ENCODE measurements around the gene YBEY.
A peak's percentile ranks its signal among the peaks of the same experiment; 100 is the strongest.

The YBEY gene

DNA sequence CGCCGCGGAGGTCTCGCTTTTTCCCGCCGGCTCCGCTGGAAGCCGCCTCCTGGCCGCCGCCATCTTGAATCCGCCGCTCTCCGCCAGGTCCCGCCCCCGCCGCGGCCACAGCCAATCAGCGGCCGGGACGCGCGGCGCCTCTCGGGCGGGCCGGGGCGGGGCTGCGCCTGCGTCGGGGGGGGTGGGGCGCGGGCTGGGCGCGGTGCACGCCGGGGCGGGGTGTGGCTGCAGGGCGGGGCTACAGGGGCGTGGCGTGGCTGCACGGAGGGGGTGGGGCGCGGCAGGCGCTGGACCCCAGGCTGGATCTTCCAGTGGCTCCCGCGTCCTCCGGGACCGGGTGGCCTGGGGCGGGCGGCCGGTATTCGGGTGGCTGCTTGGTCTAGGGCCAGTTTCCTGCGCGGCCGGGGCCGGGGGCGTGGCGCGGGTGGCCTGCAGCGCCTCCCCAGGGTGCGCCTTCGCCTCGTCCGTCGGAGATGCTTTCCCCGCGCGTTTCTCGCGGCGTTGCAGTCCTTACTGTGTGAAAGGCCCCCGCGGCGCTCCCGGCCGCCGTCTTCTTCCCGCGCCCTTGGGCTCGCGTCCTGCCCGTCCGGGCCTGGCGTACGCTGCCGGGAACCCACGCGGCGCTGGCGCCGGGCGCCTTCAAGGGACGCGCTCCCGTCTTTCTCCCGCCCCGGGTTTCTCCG is 38.4 kb downstream of the YBEY start:
- in situ Hi-C loops (cut with HindIII; ENCODE audit: low sequenced_read_pairs): no loop called here
- peak overlapping the region; percentile 96 for H3K4me3 ChIP-seq (ENCODE audit: low read depth, low read length)
- TF ChIP-seq CTCF (IDR thresholded peaks at IDR 0.05; ENCODE audit: low read depth, low read length): peak; percentile 14
- DNase-seq (ENCODE audit: low read depth, low spot score): peak; percentile 78

- H3K4me3 ChIP-seq (ENCODE audit: low read depth, low read length): peak overlapping the region; percentile 62
- TF ChIP-seq CTCF (IDR thresholded peaks at IDR 0.05; ENCODE audit: low read depth, low read length): peak; percentile 41
- in situ Hi-C loops (cut with HindIII; ENCODE audit: low sequenced_read_pairs): no loop called here
- peak; percentile 51 for DNase-seq (ENCODE audit: low read depth, low spot score)
Observed at GRCh38 chr21:46325073-46325912, 39.2 kb downstream of the YBEY start.

- no peak for TF ChIP-seq CTCF (IDR thresholded peaks at IDR 0.05; ENCODE audit: low read depth, low read length)
- no peak overlapping the region for H3K4me3 ChIP-seq (ENCODE audit: low read depth, low read length)
- in situ Hi-C loops (cut with HindIII; ENCODE audit: low sequenced_read_pairs): no loop called here
Observed at GRCh38 chr21:46326110-46326703, 40.1 kb downstream of the YBEY start.

DNA sequence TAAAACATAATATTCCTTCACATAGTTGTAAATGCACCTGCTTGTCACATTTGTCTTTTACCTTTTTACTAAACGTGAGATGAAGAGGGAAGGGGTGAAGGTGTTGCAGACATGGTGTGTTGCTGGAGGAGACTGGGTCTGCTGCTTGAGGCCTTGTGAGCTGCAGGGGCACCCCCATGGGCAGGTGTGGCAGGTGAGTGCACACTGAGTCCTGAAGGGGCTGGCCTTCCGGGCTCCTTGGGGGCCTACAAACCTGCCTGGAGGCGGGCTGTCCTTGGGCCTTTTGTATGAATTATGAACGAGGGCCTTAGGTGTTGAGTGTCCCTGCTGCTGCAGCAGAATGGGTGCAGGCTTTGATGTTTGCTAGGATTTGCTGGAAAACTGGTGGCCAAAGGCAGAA is 41.6 kb downstream of the YBEY start:
- DNase-seq (ENCODE audit: low read depth, low spot score): no peak
- in situ Hi-C loops (cut with HindIII; ENCODE audit: low sequenced_read_pairs): no loop called here
- TF ChIP-seq CTCF (IDR thresholded peaks at IDR 0.05; ENCODE audit: low read depth, low read length): no peak
- no peak overlapping the region for H3K4me3 ChIP-seq (ENCODE audit: low read depth, low read length)

More at GRCh38 chr21:46326110-46326703, 40.1 kb downstream of the YBEY start:
- no peak for DNase-seq (ENCODE audit: low read depth, low spot score)

DNA sequence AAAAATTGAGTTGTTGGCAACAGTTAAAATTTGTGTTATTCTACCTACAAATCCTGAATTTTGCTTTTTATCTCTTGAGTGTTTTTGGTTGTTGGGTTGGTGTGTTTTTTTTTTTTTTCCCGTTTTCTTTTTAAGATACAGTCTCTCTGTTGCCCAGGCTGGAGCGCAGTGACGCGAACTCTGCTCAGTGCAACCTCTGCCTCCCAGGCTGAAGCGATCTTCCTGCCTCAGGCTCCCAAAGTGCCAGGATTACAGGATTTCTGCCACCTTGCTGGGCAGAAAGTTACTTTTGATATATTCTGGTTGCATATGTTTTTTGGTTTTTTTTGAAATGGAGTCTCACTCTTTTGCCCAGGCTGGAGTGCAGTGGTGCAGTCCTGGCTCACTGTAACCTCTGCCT is 42.0 kb downstream of the YBEY start:
- in situ Hi-C loops (cut with HindIII; ENCODE audit: low sequenced_read_pairs): no loop called here
- no peak for TF ChIP-seq CTCF (IDR thresholded peaks at IDR 0.05; ENCODE audit: low read depth, low read length)
- H3K4me3 ChIP-seq (ENCODE audit: low read depth, low read length): no peak overlapping the region
- no peak for DNase-seq (ENCODE audit: low read depth, low spot score)

GRCh38 chr21:46329796-46330195 is 43.7 kb downstream of the YBEY start:
- DNase-seq (ENCODE audit: low read depth, low spot score): no peak
- in situ Hi-C loops (cut with HindIII; ENCODE audit: low sequenced_read_pairs): no loop called here
- TF ChIP-seq CTCF (IDR thresholded peaks at IDR 0.05; ENCODE audit: low read depth, low read length): no peak
- H3K4me3 ChIP-seq (ENCODE audit: low read depth, low read length): no peak overlapping the region
